Activated CD8-positive, alpha-beta memory T cell treated with anti-CD3 and anti-CD28 coated beads, Interleukin-2, amount 50 U/mL, for 1 hour (primary cell): ENCODE results near the gene GPC6.

Experiments used
- DNase-seq: peaks from one replicate; pipeline ENCODE4 v3.0.0-alpha.2; 2020; ENCODE audit errors: extremely low read depth

The GPC6 gene

GRCh38 chr13:93966267-93966936 is 739.8 kb downstream of the GPC6 start:
- no peak for DNase-seq

GRCh38 chr13:93967286-93967685 is 740.7 kb downstream of the GPC6 start:
- DNase-seq = no peak

- no peak for DNase-seq
These were observed 748.6 kb downstream of the GPC6 start for GRCh38 chr13:93975242-93975641.

- no peak for DNase-seq
These were observed 749.9 kb downstream of the GPC6 start for GRCh38 chr13:93976528-93976927.

GRCh38 chr13:93977986-93978385 is 751.4 kb downstream of the GPC6 start:
- DNase-seq = no peak

GRCh38 chr13:93981426-93981977 is 754.9 kb downstream of the GPC6 start:
- DNase-seq = no peak

- DNase-seq = no peak
These were observed 755.7 kb downstream of the GPC6 start for GRCh38 chr13:93982179-93982918.

- no peak for DNase-seq
These were observed 757.4 kb downstream of the GPC6 start for GRCh38 chr13:93984052-93984451.

- no peak for DNase-seq
These were observed 758.3 kb downstream of the GPC6 start for GRCh38 chr13:93984876-93985275.

- DNase-seq = no peak
These were observed 760.9 kb downstream of the GPC6 start for GRCh38 chr13:93987458-93987857.

- no peak for DNase-seq
These were observed 765.0 kb downstream of the GPC6 start for GRCh38 chr13:93991569-93991968.

GRCh38 chr13:93996481-93996880 is 769.9 kb downstream of the GPC6 start:
- no peak for DNase-seq

GRCh38 chr13:94006296-94006695 is 779.7 kb downstream of the GPC6 start:
- no peak for DNase-seq

GRCh38 chr13:94007072-94007471 is 780.5 kb downstream of the GPC6 start:
- no peak for DNase-seq

- no peak for DNase-seq
These were observed 783.1 kb downstream of the GPC6 start for GRCh38 chr13:94009701-94010100.

GRCh38 chr13:94014461-94014860 is 787.9 kb downstream of the GPC6 start:
- no peak for DNase-seq

- DNase-seq = no peak
These were observed 793.8 kb downstream of the GPC6 start for GRCh38 chr13:94020426-94020825.

- no peak for DNase-seq
These were observed 794.2 kb downstream of the GPC6 start for GRCh38 chr13:94020833-94021232.

GRCh38 chr13:94028234-94028633 is 801.6 kb downstream of the GPC6 start:
- DNase-seq = no peak

- no peak for DNase-seq
These were observed 802.0 kb downstream of the GPC6 start for GRCh38 chr13:94028650-94029049.

GRCh38 chr13:94030415-94031119 is 804.0 kb downstream of the GPC6 start:
- no peak for DNase-seq

GRCh38 chr13:94031609-94032008 is 805.0 kb downstream of the GPC6 start:
- no peak for DNase-seq

- DNase-seq = no peak
These were observed 806.5 kb downstream of the GPC6 start for GRCh38 chr13:94033098-94033497.
